SU-DHL-6 (cell line): ENCODE results near the gene GUCY1A2.

Experiments
- H2AFZ ChIP-seq: fragments of 200-600 bp; sonication (generic); 2 replicates; pipeline ENCODE4 v1.6.1; 2014; ENCODE audit warnings: low read depth, mild to moderate bottlenecking, moderate library complexity, mixed read lengths, antibody characterized with exemption, low read length; ENCODE audit not compliant: severe bottlenecking
- H3F3A ChIP-seq: fragments of 200-600 bp; shearing (Covaris generic); 2 replicates; pipeline ENCODE4 v1.6.0; 2016; ENCODE audit warnings: antibody characterized with exemption, mild to moderate bottlenecking; ENCODE audit not compliant: insufficient read depth
- H3K27ac ChIP-seq: fragments of 200-600 bp; sonication (generic); 2 replicates; pipeline ENCODE4 v1.5.1; 2016; ENCODE audit warnings: low read depth, mild to moderate bottlenecking, low read length, moderate library complexity, mixed read lengths
- H3K27me3 ChIP-seq: fragments of 200-600 bp; sonication (generic), shearing (Covaris generic); 2 replicates; pipeline ENCODE4 v1.6.0; 2014; ENCODE audit warnings: mild to moderate bottlenecking, low read length
- H3K36me3 ChIP-seq: fragments of 200-600 bp; sonication (generic); 2 replicates; pipeline ENCODE4 v1.6.1; 2014; ENCODE audit warnings: mild to moderate bottlenecking, low read length, mixed read lengths
- H3K4me2 ChIP-seq: fragments of 300-600, 200-600 bp; shearing (Covaris generic), sonication (generic); 2 replicates; pipeline ENCODE4 v1.6.0; 2014; ENCODE audit warnings: low read length, low read depth, mild to moderate bottlenecking; ENCODE audit not compliant: poor library complexity, severe bottlenecking
- H3K4me3 ChIP-seq: fragments of 200-600 bp; sonication (generic); 2 replicates; pipeline ENCODE4 v1.5.1; 2014; ENCODE audit warnings: antibody characterized with exemption, low read length, mild to moderate bottlenecking, mixed read lengths; ENCODE audit not compliant: insufficient read depth, poor library complexity, severe bottlenecking
- H3K79me2 ChIP-seq: fragments of 200-600 bp; sonication (generic); 2 replicates; pipeline ENCODE4 v1.6.1; 2014; ENCODE audit warnings: mild to moderate bottlenecking, low read length, moderate library complexity; ENCODE audit not compliant: insufficient read depth
- H3K9ac ChIP-seq: fragments of 200-600 bp; sonication (generic); 2 replicates; pipeline ENCODE4 v1.7.0; 2014; ENCODE audit warnings: mild to moderate bottlenecking, low read length
- H3K9me2 ChIP-seq: fragments of 200-600 bp; sonication (generic); replicated peaks from 2 replicates; pipeline ENCODE4 v1.6.1; 2014; ENCODE audit warnings: low read length; ENCODE audit not compliant: insufficient read depth
- H3K9me3 ChIP-seq: fragments of 200-600 bp; sonication (generic); 2 replicates; pipeline ENCODE4 v1.6.1; 2014; ENCODE audit warnings: low read length, mixed read lengths; ENCODE audit not compliant: insufficient read depth
- H4K20me1 ChIP-seq: fragments of 200-600 bp; sonication (generic); 2 replicates; pipeline ENCODE4 v1.6.1; 2014; ENCODE audit warnings: low read depth, mild to moderate bottlenecking, antibody characterized with exemption, low read length, moderate library complexity, mixed read lengths
- CTCF ChIP-seq: fragments of 200-600 bp; sonication (generic); IDR thresholded peaks from one replicate; pipeline ENCODE4 v1.5.1; 2017; ENCODE audit warnings: antibody characterized with exemption, mild to moderate bottlenecking, low read length, moderate library complexity; ENCODE audit not compliant: insufficient read depth, poor library complexity, severe bottlenecking
- EZH2phosphoT487 ChIP-seq: fragments of 200-600 bp; sonication (generic), shearing (Covaris generic); conservative IDR thresholded peaks from 2 replicates; pipeline ENCODE4 v1.6.1; 2018; ENCODE audit warnings: mild to moderate bottlenecking, antibody characterized with exemption, low read length, moderate library complexity, mixed read lengths

The GUCY1A2 gene

GRCh38 chr11:106702805-106703204 is 315.5 kb downstream of the GUCY1A2 start:
- H2AFZ ChIP-seq = no peak overlapping the region
- no peak overlapping the region for H3K9ac ChIP-seq
- H3F3A ChIP-seq = no peaks in the 10 kb centered on the region
- no peaks in the 10 kb centered on the region for H4K20me1 ChIP-seq
- H3K4me2 ChIP-seq = no peak overlapping the region
- H3K4me3 ChIP-seq = no peak overlapping the region
- H3K27ac ChIP-seq = no peak overlapping the region
- H3K27me3 ChIP-seq = no peaks in the 10 kb centered on the region
- no peaks in the 10 kb centered on the region for H3K9me3 ChIP-seq
- H3K79me2 ChIP-seq = no peaks in the 10 kb centered on the region
- H3K36me3 ChIP-seq = no peaks in the 10 kb centered on the region
- H3K9me2 ChIP-seq = no peaks in the 10 kb centered on the region
- TF ChIP-seq CTCF = no peak
- no peak for TF ChIP-seq EZH2phosphoT487

GRCh38 chr11:106697058-106697457 is 321.2 kb downstream of the GUCY1A2 start:
- Histone ChIP-seq H3K27ac (no peak overlapping the region), H3K4me2 (no peak overlapping the region), H2AFZ (no peak overlapping the region), H3K36me3 (no peaks in the 10 kb centered on the region), H3K27me3 (no peaks in the 10 kb centered on the region), H3K9me2 (no peaks in the 10 kb centered on the region), H3K4me3 (no peak overlapping the region), H3K9ac (no peak overlapping the region), H3F3A (no peaks in the 10 kb centered on the region), H3K9me3 (no peaks in the 10 kb centered on the region), H3K79me2 (no peaks in the 10 kb centered on the region), H4K20me1 (no peaks in the 10 kb centered on the region)
- no peak for TF ChIP-seq EZH2phosphoT487
- no peak for TF ChIP-seq CTCF

GRCh38 chr11:106695506-106695905 is 322.8 kb downstream of the GUCY1A2 start:
- Histone ChIP-seq H2AFZ (no peak overlapping the region), H4K20me1 (no peaks in the 10 kb centered on the region), H3K36me3 (no peaks in the 10 kb centered on the region), H3K79me2 (no peaks in the 10 kb centered on the region), H3K9ac (no peak overlapping the region), H3K9me3 (no peaks in the 10 kb centered on the region), H3K4me3 (no peak overlapping the region), H3K27me3 (no peaks in the 10 kb centered on the region), H3F3A (no peaks in the 10 kb centered on the region), H3K4me2 (no peak overlapping the region), H3K27ac (no peak overlapping the region), H3K9me2 (no peaks in the 10 kb centered on the region)
- no peak for TF ChIP-seq EZH2phosphoT487
- no peak for TF ChIP-seq CTCF
